Breast epithelium (tissue), 3 donors: Measurements from ENCODE around the gene TMC5.

Experiments used
- POLR2A ChIP-seq: fragments of 450-650 bp; IDR thresholded peaks from one replicate; pipeline ENCODE4 v1.6.1; 2016; ENCODE audit warnings: antibody characterized with exemption, mild to moderate bottlenecking, moderate library complexity
- POLR2AphosphoS5 ChIP-seq, 3 donors: sonication (generic); formaldehyde crosslinking; IDR thresholded peaks; one replicate each; pipeline ENCODE4 v1.6.1; 2017; ENCODE audit warnings: antibody characterized with exemption in 3 of 3
- TF ChIP-seq, protein P1 (sequence below), 3 donors: fragments of 450-650 bp; IDR thresholded peaks; one replicate each; pipeline ENCODE4 v1.5.1; 2016 to 2017; ENCODE audit warnings: antibody characterized with exemption in 3 of 3, mild to moderate bottlenecking in 3 of 3, moderate library complexity in 3 of 3

DNA sequence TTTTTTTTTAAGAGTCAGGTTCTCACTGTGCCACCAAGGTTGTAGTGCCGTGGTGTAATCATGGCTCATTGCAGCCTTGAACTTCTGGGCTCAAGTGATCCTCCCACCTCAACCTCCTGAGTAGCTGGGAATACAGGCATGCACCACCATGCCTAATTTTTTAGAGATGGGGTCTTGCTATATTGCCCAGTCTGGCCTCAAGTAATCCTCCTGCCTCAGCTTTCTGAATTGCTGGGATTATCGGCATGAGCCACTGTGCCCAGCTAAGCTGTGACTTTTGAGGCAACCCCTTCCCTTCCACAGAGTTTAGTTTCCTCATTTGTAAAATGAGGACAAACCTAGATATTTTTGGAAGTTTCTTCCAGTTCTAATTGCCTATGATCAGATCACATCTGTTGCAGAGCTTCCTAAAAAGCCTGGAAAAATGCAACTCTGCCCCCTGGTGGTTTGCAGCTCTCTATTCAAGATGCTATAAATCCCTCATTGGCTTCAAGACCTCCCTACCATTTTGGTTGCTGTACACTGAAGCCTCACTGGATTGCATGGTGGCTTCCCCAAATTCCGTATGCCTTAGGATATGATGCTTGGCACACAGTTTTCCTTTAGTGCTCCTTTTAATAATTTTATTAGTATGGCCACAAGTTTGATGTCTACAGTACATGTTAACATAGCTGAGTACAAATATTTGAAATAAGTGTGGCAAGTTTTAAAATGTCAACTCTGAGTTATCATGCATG is 84.9 kb downstream of the TMC5 start:
- TF ChIP-seq, protein P1, sequence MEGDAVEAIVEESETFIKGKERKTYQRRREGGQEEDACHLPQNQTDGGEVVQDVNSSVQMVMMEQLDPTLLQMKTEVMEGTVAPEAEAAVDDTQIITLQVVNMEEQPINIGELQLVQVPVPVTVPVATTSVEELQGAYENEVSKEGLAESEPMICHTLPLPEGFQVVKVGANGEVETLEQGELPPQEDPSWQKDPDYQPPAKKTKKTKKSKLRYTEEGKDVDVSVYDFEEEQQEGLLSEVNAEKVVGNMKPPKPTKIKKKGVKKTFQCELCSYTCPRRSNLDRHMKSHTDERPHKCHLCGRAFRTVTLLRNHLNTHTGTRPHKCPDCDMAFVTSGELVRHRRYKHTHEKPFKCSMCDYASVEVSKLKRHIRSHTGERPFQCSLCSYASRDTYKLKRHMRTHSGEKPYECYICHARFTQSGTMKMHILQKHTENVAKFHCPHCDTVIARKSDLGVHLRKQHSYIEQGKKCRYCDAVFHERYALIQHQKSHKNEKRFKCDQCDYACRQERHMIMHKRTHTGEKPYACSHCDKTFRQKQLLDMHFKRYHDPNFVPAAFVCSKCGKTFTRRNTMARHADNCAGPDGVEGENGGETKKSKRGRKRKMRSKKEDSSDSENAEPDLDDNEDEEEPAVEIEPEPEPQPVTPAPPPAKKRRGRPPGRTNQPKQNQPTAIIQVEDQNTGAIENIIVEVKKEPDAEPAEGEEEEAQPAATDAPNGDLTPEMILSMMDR (IDR thresholded peaks at IDR 0.05): peak; percentile 47 to 75 (median 74)
- TF ChIP-seq POLR2AphosphoS5 (IDR thresholded peaks at IDR 0.05) (no peak), POLR2A (no peak)
